CD4-positive, alpha-beta memory T cell (primary cell): ENCODE data around the gene FKBP8. TPM values are rescaled to one million over a fixed set of nuclear protein-coding genes. Genes with fewer than 3 reads are reported as not detected.
"Not testable (repeated sequence)": the region's sequence is repeated elsewhere in the genome, so short reads cannot be mapped to it uniquely, and the experiment has no call there.

Experiments
- CTCF ChIA-PET: fragments of 350-600 bp; sonication (Branson Sonifier 250); formaldehyde crosslinking; loops from one replicate; lab custom pipeline; 2021; ENCODE audit warnings: inconsistent platforms; ENCODE audit not compliant: partially characterized antibody; lab: Charles Lee
- POLR2A ChIA-PET: fragments of 350-600 bp; sonication (Branson Sonifier 250); formaldehyde crosslinking; loops from one replicate; lab custom pipeline; 2021; ENCODE audit not compliant: partially characterized antibody; lab: Charles Lee
- DNase-seq, 5 donors: peaks; one replicate each; pipeline versions ENCODE4 v3.0.0 to v3.0.0-alpha.2; 2020 to 2022; ENCODE audit warnings: mixed read lengths in 1 of 5
- H3K27ac ChIP-seq: one replicate; pipeline ENCODE4 v1.7.0; 2013; ENCODE audit warnings: low read depth, low read length
- H3K27me3 ChIP-seq: 2 replicates; pipeline ENCODE4 v1.7.0; 2013; ENCODE audit warnings: mild to moderate bottlenecking, low read length, moderate library complexity; ENCODE audit not compliant: insufficient read depth
- H3K36me3 ChIP-seq: 2 replicates; pipeline ENCODE4 v1.7.0; 2013; ENCODE audit warnings: mild to moderate bottlenecking, low read length, moderate library complexity; ENCODE audit not compliant: insufficient read depth
- H3K4me1 ChIP-seq: 2 replicates; pipeline ENCODE4 v1.7.0; 2013; ENCODE audit warnings: mild to moderate bottlenecking, low read length, moderate library complexity; ENCODE audit not compliant: insufficient read depth
- H3K4me3 ChIP-seq, 2 donors: one replicate each; pipeline ENCODE4 v1.7.0; 2013; ENCODE audit warnings: low read length in 2 of 2, mild to moderate bottlenecking in 1 of 2
- H3K9me3 ChIP-seq, 2 donors: one replicate each; pipeline ENCODE4 v1.7.0; 2013; ENCODE audit warnings: low read length in 2 of 2, control low read depth in 1 of 2; ENCODE audit not compliant: control insufficient read depth in 1 of 2
- H3K27ac Mint-ChIP-seq, 7 donors: one replicate each; pipeline ENCODE4 v1.8.0; 2020 to 2021; ENCODE audit warnings: mixed read lengths in 7 of 7, mild to moderate bottlenecking in 6 of 7, inconsistent platforms in 3 of 7, moderate library complexity in 3 of 7
- H3K27me3 Mint-ChIP-seq, 2 donors: one replicate each; pipeline ENCODE4 v1.8.0; 2020 to 2021; ENCODE audit warnings: mixed read lengths in 2 of 2
- H3K36me3 Mint-ChIP-seq, 2 donors: one replicate each; pipeline ENCODE4 v1.8.0; 2020 to 2021; ENCODE audit warnings: mixed read lengths in 2 of 2, inconsistent platforms in 1 of 2, mild to moderate bottlenecking in 1 of 2
- H3K4me1 Mint-ChIP-seq, 4 donors: one replicate each; pipeline ENCODE4 v1.8.0; 2020 to 2021; ENCODE audit warnings: mixed read lengths in 4 of 4, mild to moderate bottlenecking in 1 of 4
- H3K4me3 Mint-ChIP-seq, 8 donors: one replicate each; pipeline ENCODE4 v1.8.0; 2020 to 2021; ENCODE audit warnings: mixed read lengths in 8 of 8, mild to moderate bottlenecking in 7 of 8, moderate library complexity in 6 of 8, inconsistent platforms in 3 of 8
- H3K9me3 Mint-ChIP-seq, 8 donors: one replicate each; pipeline ENCODE4 v1.8.0; 2020 to 2021; ENCODE audit warnings: mixed read lengths in 8 of 8, mild to moderate bottlenecking in 5 of 8, inconsistent platforms in 3 of 8, moderate library complexity in 1 of 8
- intact Hi-C: fragments of 100-400 bp; cut with micrococcal nuclease; formaldehyde crosslinking; loops from one replicate; pipeline ENCODE4 v1.15.1; 2023
- polyA plus RNA-seq, 2 donors: library from polyadenylated mRNA; unstranded; fragments of 300-500 nt; fragmentation: Illumina TruSeq; gene quantifications; one replicate each; pipeline ENCODE4 v1.2.3, GENCODE V29; 2021
- total RNA-seq, 2 experiments: library from RNA; stranded (reverse); gene quantifications; one replicate each; pipeline ENCODE4 v1.2.3, GENCODE V29; 2021

FKBP8 gene
- total and polyA plus RNA-seq, 4 experiments from 2014 or later: 82.4 to 249 (median 181) TPM

- Histone ChIP-seq H3K9me3 (no peaks in the 10 kb centered on the region), H3K27me3 (no peaks in the 10 kb centered on the region), H3K36me3 (peaks cover 29% of the 10 kb centered on the region), H3K27ac (peak overlapping the region; percentile 67), H3K4me1 (peaks cover 25% of the 10 kb centered on the region), H3K4me3 (peak overlapping the region; percentile 52 to 59)
- peaks cover 3 to 28% of the 10 kb centered on the region in 2 donors for H3K36me3 Mint-ChIP-seq
- peak overlapping the region; percentile 86 to 92 (median 88) for H3K4me3 Mint-ChIP-seq
- peaks cover 8 to 35% (median 21%) of the 10 kb centered on the region in 4 donors for H3K4me1 Mint-ChIP-seq
- intact Hi-C loops: loop anchor here (5.0 kb wide), 1 partner anchor 95 kb away; the partner anchor contains the start of gene KLHL26
- ChIA-PET CTCF (interaction anchor here (0.9 to 1.6 kb wide), 3 partner anchors 16 to 306 kb away, joined by 3 to 6 read pairs (median 3); no protein-coding TSS in a partner anchor), POLR2A (interaction anchor here (0.8 to 1.8 kb wide), 8 partner anchors 14 to 47 kb away, joined by 3 to 18 read pairs (median 6); partner anchors contain the start of genes ELL, KXD1, REX1BD and UBA52)
- H3K27me3 Mint-ChIP-seq: no peaks in the 10 kb centered on the region
- DNase-seq: no peak
- peak overlapping the region; percentile 86 to 95 (median 93) for H3K27ac Mint-ChIP-seq
- H3K9me3 Mint-ChIP-seq: no peaks in the 10 kb centered on the region
Measured at GRCh38 chr19:18541992-18542940, 1.1 kb downstream of the FKBP8 start.

GRCh38 chr19:18541258-18541991 lies 1.9 kb downstream of the FKBP8 start:
- no peak for DNase-seq
- Histone ChIP-seq H3K9me3 (no peaks in the 10 kb centered on the region), H3K27me3 (no peaks in the 10 kb centered on the region), H3K4me3 (no peak overlapping the region), H3K36me3 (peaks cover 34% of the 10 kb centered on the region), H3K27ac (no peak overlapping the region), H3K4me1 (peaks cover 25% of the 10 kb centered on the region)
- H3K27ac Mint-ChIP-seq: peak overlapping the region; percentile 42 to 95 (median 92)
- POLR2A ChIA-PET: interaction anchor here (1.4 to 1.8 kb wide), 5 partner anchors 16 to 48 kb away, joined by 5 to 18 read pairs (median 6); partner anchors contain the start of genes KXD1, REX1BD and UBA52
- H3K27me3 Mint-ChIP-seq: no peaks in the 10 kb centered on the region
- no peaks in the 10 kb centered on the region for H3K9me3 Mint-ChIP-seq
- CTCF ChIA-PET: interaction anchor here (0.9 to 1.6 kb wide), 2 partner anchors 15 to 307 kb away, joined by 3 to 6 read pairs; no protein-coding TSS in a partner anchor
- peak overlapping the region; percentile 5 to 88 (median 48) for H3K4me3 Mint-ChIP-seq
- peaks cover 8 to 35% (median 23%) of the 10 kb centered on the region in 4 donors for H3K4me1 Mint-ChIP-seq
- peaks cover 8 to 37% of the 10 kb centered on the region in 2 donors for H3K36me3 Mint-ChIP-seq
- intact Hi-C loops: loop anchor here (5.0 kb wide), 1 partner anchor 96 kb away; the partner anchor contains the start of gene KLHL26

- H3K27me3 ChIP-seq, H3K27ac ChIP-seq, H3K4me3 ChIP-seq, DNase-seq, H3K27me3 Mint-ChIP-seq, H3K9me3 Mint-ChIP-seq, H3K9me3 ChIP-seq: not testable (repeated sequence)
- CTCF ChIA-PET: interaction anchor here (1.8 kb wide), 1 partner anchor 17 kb away, joined by 5 read pairs; no protein-coding TSS in a partner anchor
- POLR2A ChIA-PET: interaction anchor here (0.7 to 2.6 kb wide), 2 partner anchors 18 to 73 kb away, joined by 3 to 13 read pairs; partner anchors contain the start of gene KXD1
- Mint-ChIP-seq H3K4me3 (peak overlapping the region in 1 of 8 donors; percentile 9), H3K36me3 (peaks cover 12 to 41% of the 10 kb centered on the region in 2 donors), H3K27ac (peak overlapping the region in 2 of 7 donors; percentile 8 to 37), H3K4me1 (peaks cover 8 to 35% (median 23%) of the 10 kb centered on the region in 4 donors)
- intact Hi-C loops: loop anchor here (5.0 kb wide), 1 partner anchor 97 kb away; the partner anchor contains the start of gene KLHL26
- peaks cover 25% of the 10 kb centered on the region for H3K4me1 ChIP-seq
- peaks cover 43% of the 10 kb centered on the region for H3K36me3 ChIP-seq
Measured at GRCh38 chr19:18540200-18540599, 3.2 kb downstream of the FKBP8 start.

DNA sequence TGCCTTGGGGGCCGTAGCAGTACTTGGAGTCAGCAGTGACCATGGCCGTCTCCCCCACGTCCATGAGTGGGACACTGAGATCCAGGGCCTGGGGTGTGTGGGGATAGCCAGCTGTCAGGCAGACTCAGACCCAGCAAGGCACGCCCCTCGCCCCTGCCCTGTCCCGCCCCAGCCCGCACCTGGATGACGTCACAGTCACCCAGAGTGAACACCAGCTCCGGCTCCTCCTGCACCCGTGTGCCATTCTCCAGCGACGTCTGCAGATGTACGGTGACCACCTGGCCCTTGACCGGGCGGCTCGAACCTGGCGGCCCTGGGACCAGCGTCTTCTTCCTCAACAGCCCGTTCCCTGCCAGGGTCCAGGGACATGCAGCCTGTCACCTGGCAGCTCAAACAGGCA lies 4.0 kb downstream of the FKBP8 start:
- H3K9me3 Mint-ChIP-seq: no peaks in the 10 kb centered on the region
- H3K4me1 Mint-ChIP-seq: peaks cover 8 to 30% (median 19%) of the 10 kb centered on the region in 4 donors
- Histone ChIP-seq H3K27ac (no peak overlapping the region), H3K9me3 (no peaks in the 10 kb centered on the region), H3K27me3 (no peaks in the 10 kb centered on the region), H3K36me3 (peaks cover 43% of the 10 kb centered on the region), H3K4me3 (no peak overlapping the region), H3K4me1 (peaks cover 21% of the 10 kb centered on the region)
- H3K36me3 Mint-ChIP-seq: peaks cover 15 to 42% of the 10 kb centered on the region in 2 donors
- intact Hi-C loops: no loop called here
- H3K27ac Mint-ChIP-seq: peak overlapping the region in 1 of 7 donors; percentile 77
- no peak for DNase-seq
- no peaks in the 10 kb centered on the region for H3K27me3 Mint-ChIP-seq
- ChIA-PET POLR2A (interaction anchor here (2.6 kb wide), 1 partner anchor 19 kb away, joined by 13 read pairs; the partner anchor contains the start of gene KXD1), CTCF (interaction anchor here (1.8 to 2.9 kb wide), 2 partner anchors 16 to 20 kb away, joined by 5 to 9 read pairs; no protein-coding TSS in a partner anchor)
- no peak overlapping the region for H3K4me3 Mint-ChIP-seq

- peak overlapping the region in 1 of 8 donors; percentile 11 for H3K4me3 Mint-ChIP-seq
- no peak for DNase-seq
- no peak overlapping the region for H3K4me3 ChIP-seq
- H3K9me3 ChIP-seq: no peaks in the 10 kb centered on the region
- H3K4me1 Mint-ChIP-seq: peaks cover 4 to 22% (median 12%) of the 10 kb centered on the region in 4 donors
- peaks cover 16 to 41% of the 10 kb centered on the region in 2 donors for H3K36me3 Mint-ChIP-seq
- H3K27me3 ChIP-seq: no peaks in the 10 kb centered on the region
- H3K36me3 ChIP-seq: peaks cover 44% of the 10 kb centered on the region
- H3K4me1 ChIP-seq: peaks cover 14% of the 10 kb centered on the region
- ChIA-PET POLR2A (interaction anchor here (1.6 to 2.6 kb wide), 3 partner anchors 16 to 33 kb away, joined by 4 to 13 read pairs (median 4); partner anchors contain the start of genes ELL, KXD1 and UBA52), CTCF (interaction anchor here (1.8 to 2.9 kb wide), 2 partner anchors 15 to 19 kb away, joined by 5 to 9 read pairs; no protein-coding TSS in a partner anchor)
- H3K27ac ChIP-seq: no peak overlapping the region
- peak overlapping the region in 1 of 7 donors; percentile 42 for H3K27ac Mint-ChIP-seq
- H3K27me3 Mint-ChIP-seq: no peaks in the 10 kb centered on the region
- no peaks in the 10 kb centered on the region for H3K9me3 Mint-ChIP-seq
- intact Hi-C loops: no loop called here
Measured at GRCh38 chr19:18538115-18538514, 5.3 kb downstream of the FKBP8 start.

DNA sequence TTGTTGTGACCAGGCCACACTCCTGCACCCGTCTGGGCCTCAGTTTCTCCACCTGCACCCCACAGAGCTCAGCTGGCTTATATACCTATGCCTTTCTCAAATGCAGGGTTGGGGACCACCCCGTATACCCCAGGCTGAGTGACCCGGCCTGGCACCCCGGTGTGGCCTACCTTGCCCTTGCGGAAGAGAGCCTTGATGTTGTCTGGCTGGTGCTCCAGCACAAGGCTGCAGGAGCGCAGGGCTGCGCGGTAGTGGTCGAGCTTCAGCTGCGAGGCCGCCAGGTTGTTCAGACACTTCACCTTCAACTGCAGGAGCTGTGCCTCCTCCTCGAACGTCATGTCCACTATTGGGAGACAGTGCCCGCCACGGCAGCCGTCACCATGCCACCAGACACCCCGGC lies 5.9 kb downstream of the FKBP8 start:
- intact Hi-C loops: no loop called here
- Histone ChIP-seq H3K27ac (no peak overlapping the region), H3K9me3 (no peaks in the 10 kb centered on the region), H3K4me1 (peaks cover 13% of the 10 kb centered on the region), H3K27me3 (no peaks in the 10 kb centered on the region), H3K36me3 (peaks cover 50% of the 10 kb centered on the region), H3K4me3 (no peak overlapping the region)
- Mint-ChIP-seq H3K4me3 (no peak overlapping the region), H3K27ac (no peak overlapping the region), H3K27me3 (no peaks in the 10 kb centered on the region), H3K4me1 (peaks cover 4 to 18% (median 11%) of the 10 kb centered on the region in 4 donors), H3K36me3 (peaks cover 16 to 44% of the 10 kb centered on the region in 2 donors), H3K9me3 (no peaks in the 10 kb centered on the region)
- DNase-seq: no peak
- CTCF ChIA-PET: interaction anchor here (0.6 to 2.9 kb wide), 2 partner anchors 15 to 18 kb away, joined by 3 to 9 read pairs; no protein-coding TSS in a partner anchor
- POLR2A ChIA-PET: interaction anchor here (1.6 to 2.6 kb wide), 3 partner anchors 16 to 34 kb away, joined by 4 to 13 read pairs (median 4); partner anchors contain the start of genes ELL, KXD1 and UBA52
